ENCODE measurements around the gene LCTL.
A peak's percentile ranks its signal among the peaks of the same experiment; 100 is the strongest.
"Not testable (repeated sequence)": the region's sequence is repeated elsewhere in the genome, so short reads cannot be mapped to it uniquely, and the experiment has no call there.

LCTL gene

GRCh38 chr15:66591322-66591862, 25.6 kb upstream of the LCTL start:
- DNase-seq (ENCODE audit: low read depth, low spot score), result no peak

GRCh38 chr15:66590435-66590834, 24.6 kb upstream of the LCTL start:
- no peak for DNase-seq (ENCODE audit: low read depth, low spot score)

GRCh38 chr15:66589429-66589828, 23.6 kb upstream of the LCTL start:
- DNase-seq (ENCODE audit: low read depth, low spot score), result not testable (repeated sequence)

GRCh38 chr15:66588971-66589370, 23.2 kb upstream of the LCTL start:
- no peak for DNase-seq (ENCODE audit: low read depth, low spot score)

GRCh38 chr15:66588537-66588936, 22.7 kb upstream of the LCTL start:
- no peak for DNase-seq (ENCODE audit: low read depth, low spot score)

- no peak for DNase-seq (ENCODE audit: low read depth, low spot score)
Measured at GRCh38 chr15:66587749-66588148, 22.0 kb upstream of the LCTL start.

GRCh38 chr15:66587020-66587419, 21.2 kb upstream of the LCTL start:
- DNase-seq (ENCODE audit: low read depth, low spot score), result no peak

GRCh38 chr15:66586155-66586976, 20.6 kb upstream of the LCTL start:
- DNase-seq (ENCODE audit: low read depth, low spot score), result no peak

- DNase-seq (ENCODE audit: low read depth, low spot score), result no peak
Measured at GRCh38 chr15:66581972-66582537, 16.3 kb upstream of the LCTL start.

GRCh38 chr15:66580643-66581042, 14.8 kb upstream of the LCTL start:
- no peak for DNase-seq (ENCODE audit: low read depth, low spot score)

GRCh38 chr15:66578286-66578875, 12.6 kb upstream of the LCTL start:
- DNase-seq (ENCODE audit: low read depth, low spot score), result no peak

- DNase-seq (ENCODE audit: low read depth, low spot score), result no peak
Measured at GRCh38 chr15:66574596-66574950, 8.8 kb upstream of the LCTL start.

GRCh38 chr15:66573719-66574595, 8.2 kb upstream of the LCTL start:
- DNase-seq (ENCODE audit: low read depth, low spot score), result no peak

GRCh38 chr15:66573348-66573718, 7.5 kb upstream of the LCTL start:
- DNase-seq (ENCODE audit: low read depth, low spot score), result no peak

- no peak for DNase-seq (ENCODE audit: low read depth, low spot score)
Measured at GRCh38 chr15:66572146-66572545, 6.3 kb upstream of the LCTL start.

- DNase-seq (ENCODE audit: low read depth, low spot score), result no peak
Measured at GRCh38 chr15:66570842-66571478, 5.2 kb upstream of the LCTL start.

- DNase-seq (ENCODE audit: low read depth, low spot score), result no peak
Measured at GRCh38 chr15:66570327-66570726, 4.5 kb upstream of the LCTL start.

- no peak for DNase-seq (ENCODE audit: low read depth, low spot score)
Measured at GRCh38 chr15:66569461-66570137, 3.8 kb upstream of the LCTL start.

GRCh38 chr15:66567897-66568296, 2.1 kb upstream of the LCTL start:
- DNase-seq (ENCODE audit: low read depth, low spot score), result no peak

- peak; percentile 64 for DNase-seq (ENCODE audit: low read depth, low spot score)
Measured at GRCh38 chr15:66566963-66567531, 1.2 kb upstream of the LCTL start.
